ENCODE measurements around the gene SP3.

Gene SP3

DNA sequence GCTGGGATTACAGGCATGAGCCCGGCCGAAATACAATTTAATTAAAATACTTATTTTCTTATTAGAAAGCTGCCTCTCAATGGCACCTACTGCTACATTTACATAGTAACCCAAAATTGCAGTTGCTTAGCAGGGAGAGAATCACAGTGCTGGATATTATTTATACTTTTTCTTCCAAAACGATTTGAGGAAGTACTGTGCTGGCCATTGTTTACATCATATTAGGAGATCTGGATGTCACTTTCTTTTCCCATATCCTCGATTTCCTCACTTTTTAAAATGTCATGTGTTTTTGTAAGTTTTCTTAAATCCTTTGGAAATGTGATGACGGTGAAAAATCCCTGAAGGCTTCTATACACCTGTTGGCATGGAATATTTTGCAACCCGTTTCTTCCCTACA lies 3.4 kb upstream of the SP3 start:
- DNase-seq (ENCODE audit: low spot score): no peak

DNA sequence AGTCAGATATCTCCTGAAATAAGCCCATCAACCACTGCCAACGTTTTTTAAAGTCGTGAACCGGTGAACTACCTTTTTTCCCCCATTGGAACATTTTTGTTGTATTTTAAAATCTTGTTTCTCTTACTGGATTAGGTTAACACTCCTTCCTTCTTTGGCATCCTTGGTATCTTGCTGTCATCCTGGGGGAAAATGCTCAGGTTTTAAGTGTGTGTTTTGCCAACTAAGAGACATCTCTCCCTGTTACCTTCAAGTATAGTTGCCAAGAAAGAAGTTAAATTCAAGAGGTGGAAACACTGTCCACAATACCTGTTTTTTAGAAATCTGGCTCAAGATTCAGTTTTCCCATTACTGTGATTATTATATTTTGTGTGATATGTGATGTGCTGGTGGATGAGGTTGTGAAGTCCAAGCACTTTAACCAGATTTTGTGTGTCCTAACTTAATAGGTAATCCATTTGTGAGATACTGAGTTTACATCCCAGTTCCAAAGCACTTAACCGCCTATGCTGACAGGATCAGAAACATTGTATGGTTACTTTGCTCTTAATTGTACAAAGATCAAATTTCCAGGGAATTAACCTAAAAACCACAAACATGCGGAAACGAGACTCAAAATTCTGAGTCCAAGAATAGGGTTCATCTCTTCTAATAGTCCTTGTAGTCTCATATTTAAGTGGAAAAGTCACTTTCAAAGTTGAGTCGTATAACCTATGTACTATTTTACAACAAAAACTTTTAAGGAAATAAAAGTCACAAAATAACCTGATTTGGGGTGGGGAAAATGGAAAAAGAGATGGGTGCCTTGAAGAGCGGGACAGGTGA lies 1.3 kb upstream of the SP3 start:
- no peak for DNase-seq (ENCODE audit: low spot score)

DNA sequence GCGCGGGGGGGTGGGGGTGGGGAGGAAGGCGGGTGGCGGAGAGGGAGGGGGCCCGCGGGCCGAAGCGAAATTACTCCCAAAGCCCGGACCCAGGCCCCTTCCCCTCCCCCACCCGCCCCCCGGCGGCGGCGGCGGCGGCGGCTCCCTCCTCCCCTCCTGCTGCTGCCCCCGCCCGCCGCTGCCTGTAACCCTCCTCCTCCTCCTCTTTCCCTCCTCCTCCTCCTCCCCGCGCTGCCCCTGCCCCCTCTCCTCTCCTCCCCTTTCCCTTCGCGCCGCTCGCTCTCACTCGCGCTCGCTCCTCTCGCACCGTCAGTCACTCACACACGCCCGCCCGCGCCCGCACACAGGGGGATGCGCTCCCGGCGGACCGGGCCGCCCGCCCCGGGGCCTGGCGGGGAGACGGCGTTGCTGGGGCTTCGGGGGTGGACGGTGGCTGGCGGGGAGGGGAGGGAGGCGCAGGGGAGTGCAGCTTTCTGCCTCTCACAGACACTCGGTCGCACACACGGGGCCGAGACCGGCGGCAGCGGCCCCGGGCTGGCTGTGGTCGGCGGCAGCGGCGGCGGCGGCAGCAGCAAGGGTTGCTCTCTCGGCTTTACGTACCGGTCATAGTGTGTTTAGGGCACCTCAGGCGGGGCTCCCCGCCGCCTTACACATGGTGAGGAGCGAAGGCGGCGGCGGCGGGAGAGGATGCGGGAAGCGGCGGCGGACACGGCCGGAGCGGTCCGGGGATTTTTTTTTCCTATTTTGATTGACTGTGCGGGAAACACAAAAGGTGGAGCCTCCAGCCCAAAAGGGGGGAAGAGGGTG lies 405 bp downstream of the SP3 start:
- peak; percentile 87 for DNase-seq (ENCODE audit: low spot score)

DNA sequence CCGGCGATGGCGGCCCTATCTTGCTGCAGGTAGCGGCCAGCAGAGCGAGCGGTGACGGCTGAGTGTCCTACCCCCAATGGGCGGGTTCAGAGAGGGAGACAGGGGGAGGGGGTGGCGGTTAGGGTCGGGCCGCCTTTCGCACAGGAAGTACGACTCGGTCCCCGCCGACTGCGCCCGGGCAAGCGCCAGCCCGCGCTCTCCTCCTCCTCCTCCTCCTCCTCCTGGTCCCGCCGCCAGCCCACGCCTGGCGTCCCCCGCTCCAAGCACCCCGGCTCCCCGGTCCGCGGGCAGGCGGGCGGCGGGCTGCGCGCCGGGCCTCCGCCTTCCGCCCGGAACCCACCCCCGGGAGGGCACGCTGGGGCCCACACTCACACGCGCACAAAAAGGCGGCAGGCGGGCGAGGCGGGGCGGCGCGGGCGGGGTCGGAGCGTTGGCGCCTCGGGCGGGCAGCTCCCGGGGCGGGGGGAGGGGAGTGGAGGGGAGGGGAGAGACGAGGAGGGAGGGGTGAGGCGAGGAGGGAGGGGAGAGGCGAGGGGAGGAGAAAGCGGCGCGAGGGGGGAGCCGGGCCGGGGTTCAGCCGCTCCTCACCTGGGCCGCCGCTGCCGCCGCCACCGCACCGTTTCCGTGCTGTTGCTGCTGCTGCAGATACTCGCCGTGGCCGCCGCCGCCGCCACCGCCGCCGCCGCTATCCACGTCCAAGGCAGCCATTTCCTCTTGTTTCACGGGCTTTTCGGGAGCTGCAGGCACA lies 1.2 kb downstream of the SP3 start:
- peak; percentile 86 for DNase-seq (ENCODE audit: low spot score)

DNA sequence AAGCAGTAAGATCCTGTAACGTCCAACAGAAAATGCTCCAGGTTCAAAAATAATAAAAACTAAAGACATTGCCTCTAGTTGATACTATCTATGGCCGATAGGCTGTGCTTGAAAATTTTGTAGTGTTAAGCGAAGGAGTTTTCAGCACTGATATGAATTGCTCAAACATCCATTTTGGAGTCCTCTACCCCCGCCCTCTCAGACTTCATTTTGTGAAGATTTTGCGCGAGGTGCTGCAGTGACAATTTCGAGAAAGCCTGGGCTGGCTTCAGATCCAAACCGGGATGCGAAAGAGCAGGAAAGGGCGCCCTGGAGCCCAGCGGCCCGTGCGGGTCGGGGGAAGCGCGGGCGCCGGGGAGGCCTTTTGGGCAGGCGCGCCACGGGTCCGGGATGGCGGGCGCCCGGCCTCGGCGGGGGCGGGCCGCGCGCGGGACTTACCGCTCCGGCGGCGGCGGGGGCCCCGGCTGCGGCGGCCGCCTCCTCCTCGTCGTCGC lies 1.8 kb downstream of the SP3 start:
- peak; percentile 49 for DNase-seq (ENCODE audit: low spot score)

DNA sequence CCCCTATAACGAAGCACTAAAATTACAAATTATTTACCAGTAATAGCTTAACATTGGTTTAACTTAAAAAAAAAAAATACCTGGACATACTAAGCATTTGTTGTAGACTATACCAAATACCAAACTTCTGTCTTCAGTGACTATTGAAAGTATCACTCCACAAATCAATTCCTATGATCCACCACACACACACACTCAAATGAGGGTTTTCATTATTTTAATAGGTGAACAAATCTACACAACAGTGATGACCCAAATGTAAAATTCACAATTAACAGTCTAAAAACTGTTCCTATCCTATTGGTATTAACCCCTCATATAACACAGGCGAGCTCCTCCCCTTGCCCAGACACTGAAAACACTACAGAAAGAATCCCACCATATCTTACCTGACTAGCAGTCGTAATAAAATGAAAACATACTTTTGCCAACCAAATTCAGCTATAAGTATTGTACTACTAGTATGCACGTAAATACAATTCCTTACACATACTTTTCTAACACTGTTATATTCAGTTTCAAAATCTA lies 2.5 kb downstream of the SP3 start:
- DNase-seq (ENCODE audit: low spot score): no peak

DNA sequence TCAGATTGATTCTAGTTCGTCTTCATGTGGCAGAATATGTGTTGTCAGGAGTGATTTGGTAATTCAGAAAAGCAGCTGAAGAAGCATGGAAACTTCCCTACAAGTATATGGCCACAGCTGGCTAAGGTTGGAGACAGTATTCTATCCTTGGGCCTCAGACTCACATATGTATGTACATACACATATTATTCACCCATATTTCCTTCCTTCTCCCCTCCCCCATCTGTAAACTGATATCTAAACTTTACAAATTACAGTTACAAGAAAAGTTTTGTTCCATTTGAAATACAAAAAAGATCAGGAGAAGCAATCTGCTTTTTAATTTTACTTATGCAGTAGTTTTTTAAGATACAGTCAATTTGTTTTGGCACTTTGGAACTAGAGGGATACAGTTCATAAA lies 3.1 kb downstream of the SP3 start:
- no peak for DNase-seq (ENCODE audit: low spot score)

DNA sequence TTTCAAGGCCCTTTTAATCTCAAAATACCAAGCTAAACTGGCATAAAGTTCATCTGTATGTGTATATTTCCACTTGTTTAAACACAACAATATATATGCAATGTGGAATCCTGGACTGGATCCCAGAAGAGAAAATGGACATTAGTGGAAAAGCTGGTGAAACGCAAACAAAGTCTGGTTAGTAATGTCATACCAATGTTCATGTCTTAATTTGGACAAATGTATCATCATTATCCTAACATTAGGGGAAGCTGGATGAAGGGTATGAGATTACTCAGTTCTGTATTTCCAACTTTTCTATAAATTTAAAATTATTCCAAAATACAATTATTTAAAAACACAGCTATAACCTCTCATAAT lies 3.8 kb downstream of the SP3 start:
- DNase-seq (ENCODE audit: low spot score): no peak

DNA sequence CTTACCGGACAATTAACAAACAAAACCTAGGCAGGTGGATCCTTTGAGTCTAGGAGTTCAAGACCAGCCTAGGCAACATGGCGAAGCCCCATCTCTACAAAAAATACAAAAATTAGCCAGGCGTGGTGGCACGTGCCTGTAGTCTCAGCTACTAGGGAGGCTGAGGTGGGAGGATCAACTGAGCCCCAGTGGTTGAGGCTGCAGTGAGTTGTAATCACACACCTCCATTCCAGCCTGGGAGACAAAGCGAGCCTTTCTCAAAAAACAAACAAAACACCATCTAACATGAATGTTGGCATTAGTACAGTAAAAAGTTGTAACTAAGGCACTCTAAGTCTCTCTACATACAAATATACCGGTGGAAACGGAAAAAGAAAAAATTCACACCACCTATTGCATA lies 5.3 kb downstream of the SP3 start:
- no peak for DNase-seq (ENCODE audit: low spot score)

DNA sequence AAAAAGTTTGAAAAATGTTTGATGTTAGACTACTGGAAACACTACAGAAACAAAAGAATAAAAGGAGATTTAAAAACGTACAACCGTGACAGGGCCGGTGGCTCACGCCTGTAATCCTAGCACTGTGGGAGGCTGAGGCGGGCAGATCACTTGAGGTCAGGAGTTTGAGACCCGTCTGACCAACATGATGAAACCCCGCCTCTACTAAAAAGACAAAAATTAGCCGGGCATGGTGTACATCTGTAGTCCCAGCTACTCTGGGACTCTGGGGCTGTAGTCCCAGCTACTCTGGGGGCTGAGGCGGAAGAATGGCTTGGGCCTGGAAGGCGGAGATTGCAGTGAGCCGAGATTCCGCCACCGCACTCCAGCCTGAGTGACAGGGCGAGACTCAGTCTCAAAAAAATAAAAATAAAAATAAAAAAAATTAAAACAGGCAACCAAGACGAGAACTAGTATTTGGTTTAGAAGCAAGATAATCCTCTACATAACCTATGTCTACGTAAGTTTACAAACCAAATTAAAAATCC lies 5.8 kb downstream of the SP3 start:
- no peak for DNase-seq (ENCODE audit: low spot score)

DNA sequence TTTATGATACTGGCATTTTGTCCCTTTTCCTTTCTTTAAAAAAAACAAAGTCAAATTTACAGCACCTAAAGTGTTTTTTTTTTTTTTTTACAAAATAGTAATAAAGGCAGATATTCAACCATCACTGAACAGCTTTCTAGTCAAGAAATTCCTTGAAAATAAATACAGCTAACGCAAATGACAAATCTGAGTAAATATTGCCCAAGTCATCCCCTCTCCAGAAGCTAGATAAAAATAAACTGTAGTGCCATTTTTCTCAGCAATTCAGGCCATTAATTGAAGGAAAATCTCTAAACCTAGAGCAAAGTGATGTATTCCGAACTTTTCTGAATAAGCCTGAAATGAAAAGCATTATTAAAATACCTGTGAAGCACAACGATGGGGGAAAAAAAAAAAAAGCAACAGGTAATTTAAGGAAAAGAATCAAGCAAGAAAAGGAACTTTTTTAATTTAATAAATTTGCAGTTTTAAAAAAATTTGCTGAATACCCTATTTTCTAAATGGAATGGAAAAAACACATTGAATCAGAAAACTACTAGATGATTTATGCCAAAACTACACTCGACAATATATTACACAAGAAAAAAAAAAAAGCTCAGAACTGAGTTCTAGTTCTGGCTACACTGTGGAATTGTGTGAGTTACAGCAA lies 6.9 kb downstream of the SP3 start:
- DNase-seq (ENCODE audit: low spot score): no peak

DNA sequence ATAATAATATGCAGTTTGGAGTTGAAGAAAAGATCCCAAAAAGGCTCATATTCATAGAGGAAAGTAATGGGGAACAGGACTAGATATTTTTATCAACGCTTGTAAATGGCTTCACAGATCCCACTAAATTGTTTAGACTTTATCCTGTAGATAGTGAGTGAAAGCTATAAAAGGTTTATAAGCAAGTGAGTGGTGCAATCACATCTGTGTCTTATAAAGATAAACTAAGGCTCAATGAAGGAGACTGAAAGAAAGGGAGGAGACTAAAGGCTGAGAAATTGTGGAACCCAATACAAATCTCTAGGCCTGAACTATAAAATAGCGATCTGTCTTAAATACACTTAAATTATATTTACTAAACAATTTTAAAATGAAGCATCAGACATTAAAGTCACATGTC lies 7.7 kb downstream of the SP3 start:
- no peak for DNase-seq (ENCODE audit: low spot score)

DNA sequence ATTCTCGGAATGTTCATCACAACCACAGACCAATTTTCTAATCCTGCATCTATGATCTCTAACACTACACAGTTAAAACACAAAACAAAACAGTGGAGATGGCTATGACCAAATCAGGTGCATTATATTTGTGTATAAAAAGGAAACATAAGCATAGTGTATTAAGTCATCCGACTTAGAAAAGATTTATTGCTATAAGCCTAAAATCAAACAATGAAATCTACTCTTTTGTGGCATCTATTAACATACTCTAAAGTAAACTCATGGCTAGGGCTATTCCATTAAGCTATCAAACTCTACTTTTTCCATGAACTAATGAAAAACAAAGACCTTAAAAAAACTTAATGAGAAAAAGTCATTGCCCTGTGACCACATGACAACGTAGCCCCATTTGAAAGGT lies 8.7 kb downstream of the SP3 start:
- no peak for DNase-seq (ENCODE audit: low spot score)

DNA sequence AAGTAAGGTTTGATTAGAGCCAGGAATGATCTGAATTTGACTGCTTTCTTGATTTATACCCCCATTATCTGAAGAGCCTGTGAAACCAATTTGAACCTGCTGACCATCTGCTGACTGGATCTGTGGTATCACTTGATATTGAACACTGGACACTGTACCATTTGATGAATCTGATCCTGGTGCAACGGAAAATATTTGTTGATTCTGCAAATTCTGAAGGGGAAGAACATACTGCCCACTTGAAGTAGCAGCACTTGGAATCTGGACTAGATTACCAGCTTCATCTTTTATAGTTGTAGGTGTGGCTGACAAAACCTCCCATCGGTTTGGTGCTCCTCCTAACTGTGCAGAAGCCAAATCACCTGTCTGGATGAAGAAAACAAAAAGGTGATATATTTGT lies 9.3 kb downstream of the SP3 start:
- no peak for DNase-seq (ENCODE audit: low spot score)

DNA sequence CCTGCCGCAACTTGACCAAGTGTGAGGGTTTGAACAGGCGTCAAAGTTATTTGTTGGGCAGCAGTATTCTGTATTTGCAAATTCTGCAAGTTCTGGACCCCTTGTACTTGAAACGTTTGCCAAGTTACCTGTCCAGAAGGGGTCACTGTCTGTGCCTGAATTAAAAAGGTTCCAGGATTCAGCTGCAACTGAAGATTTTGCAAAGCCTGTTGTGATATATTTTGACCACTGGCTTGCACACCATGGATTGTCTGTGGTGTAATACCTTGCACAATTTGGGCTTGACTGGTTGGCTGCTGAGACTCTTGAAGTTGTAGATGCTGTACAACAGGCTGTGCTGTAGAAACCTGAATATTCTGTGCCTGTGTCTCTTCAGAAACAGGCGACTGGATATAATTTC lies 10.2 kb downstream of the SP3 start:
- no peak for DNase-seq (ENCODE audit: low spot score)

DNA sequence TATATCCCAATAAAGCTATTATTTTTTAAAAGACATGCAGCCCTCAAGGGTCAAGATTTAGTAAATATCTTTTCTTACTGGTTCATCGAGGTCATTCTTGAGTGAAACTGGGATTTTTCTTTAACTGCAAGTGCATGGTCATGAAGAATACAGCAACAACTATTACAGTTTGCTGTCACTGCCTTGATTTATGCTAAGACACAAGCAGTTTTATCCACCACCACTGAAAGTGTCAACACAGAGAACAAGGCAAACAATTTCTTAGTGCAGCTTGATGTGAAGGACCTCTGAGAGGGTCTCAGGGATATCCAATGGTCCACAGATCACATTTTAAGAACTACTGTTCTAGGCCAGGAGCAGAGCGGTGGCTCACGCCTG lies 12.1 kb downstream of the SP3 start:
- DNase-seq (ENCODE audit: low spot score): no peak

DNA sequence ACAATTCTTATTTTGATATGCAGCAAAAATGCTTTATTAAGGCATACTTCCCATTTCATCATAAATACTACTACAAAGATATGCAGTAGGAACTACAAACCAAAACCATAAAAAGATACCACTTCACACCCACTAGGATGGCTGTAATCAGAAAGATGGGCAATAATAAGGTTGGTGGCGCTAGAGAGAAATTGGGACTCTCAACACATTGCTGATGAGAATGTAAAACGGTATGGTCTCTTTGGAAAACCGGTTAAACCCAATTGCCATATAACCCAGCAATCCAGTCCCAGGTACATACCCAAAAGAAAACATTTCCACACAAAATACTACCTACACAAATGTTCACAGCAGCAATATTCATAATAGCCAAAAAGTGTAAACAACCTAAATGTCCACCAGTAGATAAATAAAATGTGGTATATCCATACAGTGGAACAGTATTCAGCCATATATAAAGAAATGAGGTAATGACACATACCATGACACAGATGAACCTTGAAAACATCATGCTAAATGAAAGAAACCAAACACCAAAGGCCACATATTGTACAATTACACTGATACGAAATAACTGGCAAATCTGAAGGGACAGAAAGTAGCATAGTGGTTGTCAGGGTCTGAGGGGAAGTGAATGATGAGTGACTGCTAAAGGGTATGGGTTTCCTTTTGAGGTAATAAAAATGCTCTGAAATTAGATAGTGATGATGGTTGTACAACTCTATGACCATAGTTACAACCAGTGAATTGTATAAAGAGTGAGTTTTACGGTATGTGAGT lies 12.7 kb downstream of the SP3 start:
- no peak for DNase-seq (ENCODE audit: low spot score)

DNA sequence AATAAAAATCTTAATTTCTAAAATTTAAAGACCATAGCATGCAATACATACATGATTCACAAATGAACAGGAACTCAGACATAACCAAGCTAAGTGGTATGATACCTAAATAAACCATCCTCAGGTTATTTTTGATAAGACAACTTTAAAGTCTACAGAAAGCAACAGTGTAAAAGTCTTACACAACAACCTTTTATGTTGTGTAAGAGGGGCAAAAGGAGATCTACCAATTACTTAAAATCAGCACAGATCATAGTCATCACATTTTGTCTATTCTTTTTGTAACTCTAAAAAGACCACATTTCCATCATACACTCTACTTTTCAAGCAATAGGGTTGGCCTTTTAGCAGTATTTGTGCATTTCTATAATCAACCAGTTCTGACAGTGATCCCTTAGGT lies 16.3 kb downstream of the SP3 start:
- DNase-seq (ENCODE audit: low spot score): no peak

DNA sequence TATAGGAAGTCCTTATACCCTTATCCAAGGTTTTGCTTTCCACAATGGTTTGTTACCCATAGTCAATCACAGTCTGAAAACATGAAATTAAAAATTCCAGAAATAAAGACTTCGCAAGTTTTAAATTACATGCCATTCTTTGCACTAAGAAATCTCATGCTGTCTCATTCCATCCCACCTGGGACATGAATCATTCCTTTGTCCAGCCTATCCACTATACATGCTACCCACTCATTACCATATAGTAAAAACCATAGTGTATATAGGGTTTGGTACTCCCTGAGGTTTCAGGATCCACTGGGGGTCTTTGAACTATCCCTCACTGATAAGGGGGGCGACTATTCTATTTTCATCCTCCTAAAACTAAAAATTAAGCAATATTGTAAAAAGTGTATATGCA lies 17.0 kb downstream of the SP3 start:
- no peak for DNase-seq (ENCODE audit: low spot score)

DNA sequence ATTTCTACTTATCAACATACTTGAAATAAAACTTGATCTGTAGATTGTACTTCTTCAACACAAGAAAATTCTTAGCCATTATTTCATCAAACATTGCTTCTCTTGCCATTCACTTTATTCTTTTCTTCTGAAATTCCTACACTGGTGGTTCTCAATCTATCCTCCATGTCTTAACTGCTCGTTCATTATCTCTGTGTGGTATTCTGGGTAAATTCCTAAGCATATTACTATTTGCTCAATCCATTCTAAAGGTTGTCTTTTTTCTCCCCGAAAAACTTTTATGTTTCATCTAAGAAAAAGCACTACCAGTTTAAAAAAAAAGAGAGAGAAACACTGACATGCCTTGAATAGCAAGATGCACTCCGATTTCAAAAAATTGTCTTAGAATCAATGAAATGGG lies 18.0 kb downstream of the SP3 start:
- no peak for DNase-seq (ENCODE audit: low spot score)

DNA sequence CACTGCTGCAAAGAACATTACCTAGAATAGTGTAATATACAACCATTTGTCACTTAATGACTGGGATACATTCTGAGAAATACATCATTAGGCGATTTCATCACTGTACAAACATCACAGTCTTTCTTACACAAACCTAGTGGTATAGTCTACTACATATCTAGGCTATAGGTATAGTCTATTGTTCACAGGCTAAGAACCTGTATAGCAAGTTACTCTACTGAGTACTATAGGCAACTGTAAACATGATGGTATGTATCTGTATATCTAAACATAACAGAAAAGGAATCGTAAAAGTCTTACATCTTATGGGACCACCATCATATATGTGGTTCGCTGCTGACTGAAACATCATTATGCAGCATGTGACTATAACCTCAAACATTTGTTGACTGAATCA lies 21.4 kb downstream of the SP3 start:
- no peak for DNase-seq (ENCODE audit: low spot score)

All from SK-N-DZ (cell line).